Measurements from ENCODE around the gene GKN1.

DNA sequence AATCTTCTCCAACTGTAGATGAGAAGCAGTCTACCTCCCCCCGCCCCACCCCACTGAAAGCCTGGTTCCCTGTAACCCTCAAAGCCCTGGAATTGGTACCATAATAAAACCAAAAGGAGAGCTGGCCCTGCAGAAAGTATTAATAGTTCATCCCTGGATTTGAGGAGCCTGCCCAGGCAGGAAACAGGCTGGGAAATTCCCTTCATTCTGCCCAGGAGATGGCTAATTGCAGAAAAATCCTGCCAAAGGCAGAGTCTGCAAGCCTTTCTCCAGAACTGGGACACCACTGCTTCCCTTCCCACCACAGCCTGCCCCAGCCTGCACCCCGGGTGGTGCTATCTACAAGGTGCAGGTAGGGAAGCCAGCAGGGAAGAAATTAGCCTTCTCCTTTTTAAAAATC is 38.0 kb upstream of the GKN1 start:
- TF ChIP-seq, protein P1, sequence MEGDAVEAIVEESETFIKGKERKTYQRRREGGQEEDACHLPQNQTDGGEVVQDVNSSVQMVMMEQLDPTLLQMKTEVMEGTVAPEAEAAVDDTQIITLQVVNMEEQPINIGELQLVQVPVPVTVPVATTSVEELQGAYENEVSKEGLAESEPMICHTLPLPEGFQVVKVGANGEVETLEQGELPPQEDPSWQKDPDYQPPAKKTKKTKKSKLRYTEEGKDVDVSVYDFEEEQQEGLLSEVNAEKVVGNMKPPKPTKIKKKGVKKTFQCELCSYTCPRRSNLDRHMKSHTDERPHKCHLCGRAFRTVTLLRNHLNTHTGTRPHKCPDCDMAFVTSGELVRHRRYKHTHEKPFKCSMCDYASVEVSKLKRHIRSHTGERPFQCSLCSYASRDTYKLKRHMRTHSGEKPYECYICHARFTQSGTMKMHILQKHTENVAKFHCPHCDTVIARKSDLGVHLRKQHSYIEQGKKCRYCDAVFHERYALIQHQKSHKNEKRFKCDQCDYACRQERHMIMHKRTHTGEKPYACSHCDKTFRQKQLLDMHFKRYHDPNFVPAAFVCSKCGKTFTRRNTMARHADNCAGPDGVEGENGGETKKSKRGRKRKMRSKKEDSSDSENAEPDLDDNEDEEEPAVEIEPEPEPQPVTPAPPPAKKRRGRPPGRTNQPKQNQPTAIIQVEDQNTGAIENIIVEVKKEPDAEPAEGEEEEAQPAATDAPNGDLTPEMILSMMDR (conservative IDR thresholded peaks at IDR 0.05; ENCODE audit: low read length), result no peak
- TF ChIP-seq EZH2phosphoT487 (IDR thresholded peaks at IDR 0.05; ENCODE audit: borderline replicate concordance), result no peak

Data from Loucy (cell line).